H7 (cell line): ENCODE results near the gene TPGS2. TPM values are rescaled to one million over a fixed set of nuclear protein-coding genes. Genes with fewer than 3 reads are reported as not detected.
"Not testable (repeated sequence)": the region's sequence is repeated elsewhere in the genome, so short reads cannot be mapped to it uniquely, and the experiment has no call there.

Source experiments
- DNase-seq: peaks from one replicate; pipeline ENCODE4 v3.0.0; 2012
- H3K27me3 ChIP-seq: 2 replicates; pipeline ENCODE4 v1.6.0; 2011; ENCODE audit warnings: mild to moderate bottlenecking, low read length; ENCODE audit not compliant: control insufficient read depth, insufficient read depth
- H3K36me3 ChIP-seq: replicated peaks from 2 replicates; pipeline ENCODE4 v1.5.1; 2011; ENCODE audit warnings: low read length; ENCODE audit not compliant: control insufficient read depth, insufficient read depth
- H3K4me3 ChIP-seq: 2 replicates; pipeline ENCODE4 v1.5.1; 2011; ENCODE audit warnings: low read depth, mild to moderate bottlenecking, control low read depth, low read length, moderate library complexity; ENCODE audit not compliant: insufficient read depth
- total RNA-seq: library from RNA; depleted of rRNA; stranded (reverse); fragments of >200 nt; shearing (Covaris generic); gene quantifications from 2 replicates; pipeline ENCODE4 v1.2.3, GENCODE V29; 2014; rRNA removed

TPGS2 gene
- total RNA-seq: 146 and 151 TPM in 2 replicates

DNA sequence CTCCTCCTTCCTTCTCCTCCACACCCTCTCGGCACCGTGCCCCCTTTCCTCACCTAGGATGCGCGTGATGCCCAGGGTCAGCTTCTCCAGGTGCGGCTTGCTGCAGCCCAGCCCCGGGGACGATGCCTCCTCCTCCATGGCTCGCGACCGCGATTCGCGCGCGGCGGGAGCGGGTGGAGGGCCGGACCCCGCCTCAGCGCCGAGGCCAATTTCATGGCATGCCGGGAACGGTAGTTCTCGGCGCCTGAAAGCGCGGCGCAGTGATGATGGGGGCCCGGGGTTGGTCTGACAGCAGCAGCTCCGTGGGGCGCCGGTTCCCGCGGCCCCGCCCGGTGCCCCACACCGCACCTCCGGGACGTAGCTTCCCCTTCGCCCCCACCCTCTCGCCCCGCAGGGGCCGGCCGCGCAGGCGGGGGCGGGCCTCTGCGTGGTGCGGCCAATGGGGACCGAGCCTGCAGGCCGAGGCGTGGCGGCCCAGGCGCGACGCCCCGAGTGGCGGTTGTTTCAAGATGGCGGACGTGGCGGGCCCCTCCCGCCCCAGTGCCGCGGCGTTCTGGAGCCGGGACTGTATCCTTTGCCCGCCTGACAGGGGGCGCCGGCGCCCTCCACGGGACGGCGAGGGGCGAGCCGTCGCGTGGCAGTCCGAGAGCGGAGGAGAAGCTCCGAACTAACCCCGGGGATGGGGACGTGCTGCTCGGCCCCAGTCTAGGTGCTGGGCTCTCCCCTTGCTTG lies at the start of gene TPGS2, which contains the start of gene KIAA1328:
Gene TPGS2 (minus strand): TSS at position 373 of the 732 bp plus-strand sequence. CDS start 235 bp downstream, at position 138.
Gene KIAA1328 (plus strand): TSS at position 498 of the 732 bp plus-strand sequence. CDS start 12 bp downstream, at position 510.
- peak within 1 kb of the TSS; percentile 91 for H3K4me3 ChIP-seq
- no peaks in the 10 kb centered on the region; the same call in 1 of the 2 replicates for H3K27me3 ChIP-seq
- DNase-seq: peak; percentile 94
- H3K36me3 ChIP-seq: no peaks in the 10 kb centered on the region

DNA sequence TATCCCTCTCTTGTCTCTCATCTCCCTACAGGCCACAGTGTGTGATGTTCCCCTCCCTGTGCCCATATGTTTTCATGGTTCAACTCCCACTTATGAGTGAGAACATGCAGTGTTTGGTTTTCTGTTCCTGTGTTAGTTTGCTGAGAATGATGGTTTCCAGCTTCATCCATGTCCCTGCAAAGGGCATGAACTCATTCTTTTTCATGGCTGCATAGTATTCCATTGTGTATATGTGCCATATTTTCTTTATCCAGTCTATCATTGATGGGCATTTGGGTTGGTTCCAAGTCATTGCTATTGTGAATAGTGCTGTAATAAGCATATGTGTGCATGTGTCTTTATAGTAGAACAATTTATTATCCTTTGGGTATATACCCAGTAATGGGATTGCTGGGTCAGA lies 45.0 kb upstream of the TPGS2 start:
- DNase-seq, H3K4me3 ChIP-seq: not testable (repeated sequence)

GRCh38 chr18:36872329-36872728 lies 43.5 kb upstream of the TPGS2 start:
- H3K36me3 ChIP-seq: no peaks in the 10 kb centered on the region
- H3K4me3 ChIP-seq: no peak overlapping the region
- no peaks in the 10 kb centered on the region for H3K27me3 ChIP-seq
- no peak for DNase-seq

More for the DNA sequence above, 45.0 kb upstream of the TPGS2 start:
- not testable (repeated sequence) for H3K36me3 ChIP-seq, H3K27me3 ChIP-seq

- no peak for DNase-seq
Measured at GRCh38 chr18:36871801-36872200, 43.0 kb upstream of the TPGS2 start.

DNA sequence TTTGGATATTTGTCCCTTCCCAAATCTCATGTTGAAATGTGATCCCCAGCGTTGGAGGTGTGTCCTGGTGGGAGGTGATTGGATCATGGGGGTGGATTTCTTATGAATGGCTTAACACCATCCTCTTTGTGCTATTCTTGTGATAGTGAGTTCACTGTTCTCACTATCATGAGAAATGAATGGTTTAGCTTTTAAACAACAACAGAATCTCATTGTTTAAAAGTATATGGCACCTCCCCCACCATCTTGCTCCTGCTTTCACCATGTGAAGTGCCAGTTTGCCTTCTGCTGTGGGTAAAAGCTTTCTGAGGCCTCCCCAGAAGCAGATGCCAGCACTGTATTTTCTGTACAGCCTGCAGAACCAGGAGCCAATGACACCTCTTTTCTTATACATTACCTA lies 38.3 kb upstream of the TPGS2 start:
- Histone ChIP-seq H3K27me3 (no peaks in the 10 kb centered on the region), H3K4me3 (no peak overlapping the region), H3K36me3 (no peaks in the 10 kb centered on the region)
- DNase-seq: no peak

More at GRCh38 chr18:36871801-36872200, 43.0 kb upstream of the TPGS2 start:
- no peaks in the 10 kb centered on the region for H3K36me3 ChIP-seq
- no peak overlapping the region for H3K4me3 ChIP-seq
- H3K27me3 ChIP-seq: no peaks in the 10 kb centered on the region

DNA sequence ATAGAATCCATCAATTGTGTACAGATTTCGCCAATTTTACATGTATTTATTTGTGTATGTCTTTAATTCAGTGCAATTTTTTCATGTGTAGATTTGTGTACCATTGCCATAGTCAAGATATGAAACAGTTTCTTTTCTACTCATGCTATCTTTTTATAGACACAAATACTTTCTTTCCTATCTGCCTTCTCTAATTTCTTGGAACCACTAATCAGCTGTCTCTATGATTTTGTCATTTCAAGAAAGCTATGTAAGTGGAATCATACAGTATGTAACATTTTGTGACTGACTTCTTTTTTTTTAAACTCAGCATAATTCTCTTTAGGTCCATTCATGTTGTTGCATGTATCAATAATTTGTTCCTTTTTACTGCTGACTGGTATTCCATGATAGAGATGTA lies 33.4 kb upstream of the TPGS2 start:
- no peak for DNase-seq
- Histone ChIP-seq H3K27me3 (no peaks in the 10 kb centered on the region), H3K4me3 (no peak overlapping the region), H3K36me3 (no peaks in the 10 kb centered on the region)

DNA sequence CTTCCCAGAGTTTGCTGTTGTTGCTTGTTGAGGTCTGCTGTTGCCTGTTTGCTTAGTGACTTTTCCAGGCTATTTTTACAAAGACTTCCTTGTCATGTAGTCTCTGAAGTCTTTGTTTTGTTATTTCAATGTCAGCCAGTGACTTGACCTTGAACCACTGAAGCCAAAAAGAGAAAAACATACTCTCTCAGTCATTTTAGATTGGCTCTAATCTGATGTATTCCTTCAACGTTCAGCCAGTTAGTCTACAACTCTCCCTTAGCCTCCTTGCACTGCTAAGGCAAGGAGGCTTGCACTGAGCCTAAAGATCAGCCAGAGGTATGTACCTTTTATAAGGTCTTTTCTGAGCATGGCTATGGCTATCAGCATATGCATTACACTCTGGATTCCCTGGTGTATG lies 28.0 kb upstream of the TPGS2 start:
- Histone ChIP-seq H3K27me3 (no peaks in the 10 kb centered on the region), H3K36me3 (no peaks in the 10 kb centered on the region), H3K4me3 (no peak overlapping the region)
- no peak for DNase-seq

DNA sequence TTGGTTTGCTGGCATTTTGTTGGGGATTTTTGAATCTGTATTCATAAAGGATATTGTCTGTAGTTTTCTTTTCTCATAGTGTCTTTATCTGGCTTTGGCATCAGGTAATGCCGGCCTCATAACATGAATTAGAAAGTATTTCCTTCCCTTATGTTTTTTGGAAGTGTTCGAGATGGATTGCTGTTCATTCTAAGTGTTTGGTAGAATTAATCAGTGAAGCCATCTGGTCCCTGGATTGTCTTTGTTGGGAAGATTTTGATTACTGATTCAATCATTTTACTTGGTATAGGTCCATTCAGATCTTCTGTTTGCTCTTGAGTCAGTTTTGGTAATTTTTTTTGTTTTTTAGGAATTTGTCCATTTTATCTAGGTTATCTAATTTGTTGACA lies 22.4 kb upstream of the TPGS2 start:
- Histone ChIP-seq H3K36me3 (no peaks in the 10 kb centered on the region), H3K27me3 (no peaks in the 10 kb centered on the region), H3K4me3 (no peak overlapping the region)
- DNase-seq: no peak

DNA sequence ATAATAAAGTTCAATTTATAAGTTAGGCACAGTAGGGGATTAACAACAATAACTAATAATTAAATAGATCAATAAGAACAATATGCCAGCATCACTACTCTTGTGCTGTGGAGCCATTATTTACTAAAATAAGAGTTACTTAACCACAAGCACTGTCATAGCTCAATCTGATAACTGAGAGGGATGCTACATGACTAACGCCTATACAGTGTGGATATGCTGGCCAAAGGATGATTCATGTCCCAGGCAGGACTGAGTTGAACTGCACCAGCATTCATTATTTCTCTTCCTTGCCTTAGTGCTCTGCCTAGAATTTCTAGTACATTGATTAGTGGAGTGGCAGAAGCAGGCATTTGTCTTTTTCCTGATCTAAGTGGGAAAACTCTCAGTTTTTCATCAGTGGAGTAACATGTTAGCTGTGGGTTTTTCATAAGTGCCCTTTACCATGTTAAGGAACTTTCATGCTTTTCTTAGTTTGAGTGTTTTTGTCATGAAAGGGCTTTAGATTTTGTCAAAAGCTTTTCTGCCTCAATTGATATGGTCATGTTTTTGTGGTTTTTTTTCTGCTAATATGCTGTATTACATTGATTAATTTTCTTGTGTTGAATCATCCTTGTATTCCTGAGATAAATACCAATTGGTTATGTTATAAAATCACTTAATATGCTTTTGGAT lies 21.9 kb upstream of the TPGS2 start:
- Histone ChIP-seq H3K4me3 (no peak overlapping the region), H3K27me3 (no peaks in the 10 kb centered on the region), H3K36me3 (no peaks in the 10 kb centered on the region)
- DNase-seq: no peak

DNA sequence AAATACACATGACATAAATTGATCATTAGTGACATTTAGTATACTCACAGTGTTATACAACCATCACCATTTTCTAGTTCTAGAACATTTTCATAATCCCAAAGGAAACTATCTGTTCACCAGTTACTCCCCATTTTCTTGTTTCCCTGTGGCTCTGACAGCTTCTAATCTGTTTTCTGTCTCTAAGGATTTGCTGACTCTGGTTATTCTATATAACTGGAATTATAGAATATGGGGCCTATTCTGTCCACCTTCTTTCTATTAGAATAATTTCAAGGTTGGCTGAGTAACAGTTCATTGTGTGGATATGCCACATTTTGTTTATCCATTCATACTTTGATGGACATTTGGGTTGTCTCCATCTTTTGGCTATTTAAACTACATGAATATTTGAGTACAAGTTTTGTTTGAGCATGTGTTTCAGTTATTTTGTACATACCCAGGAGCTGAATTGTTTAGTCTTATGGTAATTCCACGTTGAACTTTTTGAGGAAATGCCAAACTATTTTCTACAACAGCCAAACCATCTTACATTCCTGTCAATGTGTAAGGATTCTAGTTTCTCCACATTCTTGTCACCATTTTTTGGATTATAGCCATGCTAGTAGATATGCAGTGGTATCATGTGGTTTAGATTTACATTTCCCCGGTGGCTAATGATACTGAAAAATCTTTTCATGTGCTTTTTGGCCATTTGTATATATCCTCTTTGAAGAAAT lies 20.6 kb upstream of the TPGS2 start:
- no peaks in the 10 kb centered on the region for H3K27me3 ChIP-seq
- no peak for DNase-seq
- H3K4me3 ChIP-seq: no peak overlapping the region
- H3K36me3 ChIP-seq: no peaks in the 10 kb centered on the region

- no peaks in the 10 kb centered on the region for H3K27me3 ChIP-seq
- DNase-seq: no peak
- H3K4me3 ChIP-seq: no peak overlapping the region
- H3K36me3 ChIP-seq: no peaks in the 10 kb centered on the region
Measured at GRCh38 chr18:36848609-36849008, 19.8 kb upstream of the TPGS2 start.

DNA sequence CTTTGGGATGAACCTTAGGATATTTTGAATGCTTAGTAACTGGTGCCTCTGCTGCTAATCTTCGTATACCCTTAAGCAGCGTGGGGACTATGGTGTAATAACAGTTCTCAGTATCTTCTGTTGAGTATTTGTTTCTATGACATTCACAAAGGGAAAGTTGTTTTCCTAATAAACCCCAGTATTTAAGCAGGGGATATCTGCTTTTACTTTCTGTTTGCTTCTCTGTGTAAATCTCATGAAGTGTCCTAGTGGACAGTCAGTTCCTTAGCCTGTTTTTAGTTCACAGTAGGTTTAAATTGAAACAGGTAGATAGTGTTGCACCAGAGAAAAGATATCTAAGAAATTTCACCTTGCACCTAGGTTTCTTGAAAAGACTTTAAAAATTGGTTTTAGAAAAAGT lies 15.0 kb upstream of the TPGS2 start:
- H3K27me3 ChIP-seq: no peaks in the 10 kb centered on the region
- no peak for DNase-seq
- H3K4me3 ChIP-seq: no peak overlapping the region
- no peaks in the 10 kb centered on the region for H3K36me3 ChIP-seq

- Histone ChIP-seq H3K4me3 (no peak overlapping the region), H3K27me3 (no peaks in the 10 kb centered on the region), H3K36me3 (no peaks in the 10 kb centered on the region)
- no peak for DNase-seq
Measured at GRCh38 chr18:36843199-36843598, 14.4 kb upstream of the TPGS2 start.

DNA sequence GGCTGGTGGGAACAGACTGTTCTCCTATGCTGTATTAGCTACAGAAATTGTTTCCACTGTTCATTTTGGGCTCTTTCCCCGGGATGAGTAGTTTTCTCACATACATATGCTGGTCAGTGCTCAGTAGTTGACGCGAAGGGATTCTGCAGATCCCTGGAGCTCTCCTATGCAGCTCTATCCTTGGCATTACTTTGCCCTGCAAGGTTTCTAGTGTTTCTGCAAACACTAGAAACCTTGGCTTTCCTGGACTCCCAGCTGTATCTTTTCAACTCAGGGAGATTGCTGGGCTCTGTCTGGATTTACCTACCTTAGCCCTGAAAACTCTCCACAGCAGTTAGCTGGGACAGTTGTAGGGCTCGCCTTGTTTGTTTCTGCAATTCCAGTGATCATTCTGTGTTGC lies 11.0 kb upstream of the TPGS2 start:
- Histone ChIP-seq H3K4me3 (no peak overlapping the region), H3K36me3 (no peaks in the 10 kb centered on the region), H3K27me3 (no peaks in the 10 kb centered on the region)
- DNase-seq: no peak

GRCh38 chr18:36835927-36836326 lies 7.1 kb upstream of the TPGS2 start:
- Histone ChIP-seq H3K27me3 (no peaks in the 10 kb centered on the region), H3K4me3 (no peak overlapping the region), H3K36me3 (no peaks in the 10 kb centered on the region)
- DNase-seq: no peak
